Urothelium cell line (cell line): ENCODE results near the gene ZNF135.
A peak's percentile ranks its signal among the peaks of the same experiment; 100 is the strongest.

ENCODE experiments used
- DNase-seq: peaks from one replicate; pipeline ENCODE4 v3.0.0; 2011; ENCODE audit warnings: low spot score, mixed read lengths
- FAIRE-seq: peaks from 2 replicates; lab custom pipeline; 2011; peaks lifted over from hg19 to GRCh38; lab: Jason Lieb, UNC

ZNF135 gene

GRCh38 chr19:58059003-58059670 is at the start of gene ZNF135:
Gene ZNF135 (plus strand): TSS chr19:58059282. CDS start chr19:58060003, 721 bp downstream.
- peak; percentile 95 for DNase-seq
- FAIRE-seq = peak; percentile 53

DNA sequence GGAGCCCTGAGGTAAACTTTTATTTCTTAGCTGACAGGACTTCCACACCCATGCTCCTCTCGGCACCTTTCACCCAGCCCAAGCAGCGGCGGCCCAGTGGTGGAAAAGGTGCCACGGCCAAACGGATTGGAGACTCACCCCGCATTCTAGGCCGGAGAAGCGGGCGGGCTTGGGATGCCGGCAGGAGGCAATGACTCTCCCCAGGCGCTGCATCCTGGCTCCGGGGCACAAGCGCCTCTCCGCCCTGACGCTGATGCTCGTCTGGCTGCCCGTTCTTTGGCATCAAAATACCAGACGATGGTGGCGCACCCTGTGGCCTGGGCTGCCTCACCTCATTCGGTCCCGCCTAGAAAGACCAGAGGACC is 49.8 kb upstream of the ZNF135 start:
- no peak for FAIRE-seq
- no peak for DNase-seq

- peak; percentile 93 for DNase-seq
- peak; percentile 92 for FAIRE-seq
These were observed 49.3 kb upstream of the ZNF135 start for GRCh38 chr19:58009666-58010301.

- no peak for DNase-seq
- FAIRE-seq = no peak
These were observed 48.6 kb upstream of the ZNF135 start for GRCh38 chr19:58010507-58010906.

DNA sequence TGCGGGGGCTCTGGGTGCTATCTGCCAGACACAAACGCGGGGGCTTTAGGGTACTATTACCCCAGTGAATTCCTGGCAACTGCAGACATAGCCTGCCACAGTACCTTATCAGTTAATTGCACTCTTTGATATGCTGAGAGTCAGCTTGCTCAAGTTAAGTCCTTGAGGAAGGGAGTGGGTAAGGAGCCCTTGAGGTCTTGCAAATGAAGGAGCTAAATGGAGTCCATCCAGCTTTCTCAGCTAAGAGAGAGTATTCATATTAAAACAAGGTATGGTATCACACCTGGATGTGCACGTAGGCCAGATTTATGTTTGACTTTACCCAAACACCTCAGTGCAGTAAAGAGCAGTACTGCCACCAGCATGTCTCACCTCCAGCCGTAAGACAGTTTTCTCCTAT is 44.9 kb upstream of the ZNF135 start:
- FAIRE-seq = no peak
- no peak for DNase-seq

DNA sequence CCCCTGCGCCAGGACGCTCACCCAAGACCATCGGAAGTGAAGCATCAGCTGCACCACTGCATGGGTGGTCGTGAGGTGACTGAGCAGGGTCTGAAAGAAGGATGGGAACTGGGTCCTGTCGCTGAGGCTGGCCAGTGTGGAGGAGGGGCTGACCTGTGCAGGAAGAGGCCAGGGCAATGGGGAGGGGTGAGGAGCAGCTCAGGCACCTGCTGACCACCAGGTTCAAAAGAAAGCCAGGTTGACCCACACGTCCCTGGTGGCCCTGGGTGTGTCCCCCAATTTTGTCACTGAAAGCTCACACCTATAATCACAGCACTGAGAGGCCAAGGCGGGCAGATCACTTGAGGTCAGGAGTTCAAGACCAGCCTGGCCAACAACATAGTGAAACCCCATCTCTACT is 39.0 kb upstream of the ZNF135 start:
- FAIRE-seq = no peak

DNA sequence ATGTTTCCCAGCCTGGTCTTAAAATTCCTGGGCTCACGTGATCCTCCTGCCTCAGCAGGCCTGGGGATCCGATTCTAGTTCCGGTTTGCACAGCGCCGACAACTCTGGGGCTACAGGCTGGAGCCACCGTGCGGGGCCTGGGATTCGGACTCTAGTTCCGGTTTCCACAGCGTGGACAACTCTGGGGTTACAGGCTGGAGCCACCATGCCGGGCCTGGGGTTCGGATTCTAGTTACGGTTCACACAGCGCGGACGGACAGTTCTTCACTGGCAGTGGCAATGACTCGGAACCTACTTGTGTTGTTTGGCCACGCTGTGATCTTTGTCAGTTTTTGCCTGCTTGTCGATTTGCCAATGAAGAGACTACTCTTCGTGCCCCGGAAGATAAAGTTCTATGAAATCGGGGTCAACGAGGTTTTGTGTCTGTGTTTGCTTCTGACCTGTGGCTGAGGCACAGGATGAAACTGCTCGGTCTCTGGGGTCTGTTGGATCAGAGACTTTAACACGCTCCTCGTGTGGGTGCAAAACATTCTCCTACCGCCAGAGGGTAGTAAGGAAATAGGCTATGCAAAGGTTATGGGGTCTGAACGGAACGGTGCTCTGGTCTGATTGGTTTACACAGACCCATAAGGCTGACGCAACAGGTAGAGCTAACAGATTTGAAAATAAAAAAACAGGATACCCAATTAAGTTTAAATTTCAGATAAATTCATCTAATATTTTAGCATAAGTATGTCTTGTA is 37.4 kb upstream of the ZNF135 start:
- FAIRE-seq (no peak), DNase-seq (peak; percentile 29)

More for the DNA sequence above, 39.0 kb upstream of the ZNF135 start:
- no peak for DNase-seq

DNA sequence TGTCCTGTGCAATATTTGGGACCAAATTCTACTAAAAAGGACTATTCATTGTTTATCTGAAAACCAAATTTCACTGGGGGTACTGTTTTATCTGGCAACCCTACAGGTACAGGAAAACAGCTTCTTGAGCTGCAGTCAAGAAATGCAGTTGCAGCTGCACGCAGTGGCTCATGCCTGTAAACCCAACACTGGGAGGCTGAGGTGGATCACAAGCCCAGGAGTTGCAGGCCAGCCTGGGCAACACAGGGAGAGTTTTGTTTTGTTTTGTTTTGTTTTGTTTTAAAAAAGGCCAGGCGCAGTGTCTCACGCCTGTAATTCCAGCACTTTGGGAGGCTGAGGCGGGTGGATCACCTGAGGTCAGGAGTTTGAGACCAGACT is 36.8 kb upstream of the ZNF135 start:
- FAIRE-seq = no peak

DNA sequence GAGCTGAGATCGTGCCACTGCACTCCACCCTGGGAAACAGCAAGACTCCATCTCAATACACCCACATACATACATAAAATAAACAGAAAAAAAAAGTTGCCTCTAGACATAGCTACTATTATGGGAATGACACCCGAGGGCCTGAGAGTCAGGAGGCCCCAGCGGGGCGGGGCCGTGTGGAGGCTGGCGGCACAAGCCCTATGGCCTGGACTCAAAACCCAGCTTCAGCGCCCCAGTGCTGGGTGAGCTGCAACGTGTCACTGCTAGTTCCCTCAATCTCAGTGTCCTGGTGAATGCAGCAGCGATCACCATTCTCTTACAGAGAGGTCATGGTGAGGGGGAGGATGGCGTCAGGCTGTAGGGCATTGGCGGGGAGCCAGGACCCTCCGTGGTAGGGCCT is 34.4 kb upstream of the ZNF135 start:
- FAIRE-seq (no peak), DNase-seq (no peak)

More for the DNA sequence above, 36.8 kb upstream of the ZNF135 start:
- no peak for DNase-seq

- no peak for FAIRE-seq
- DNase-seq = peak; percentile 78
These were observed 25.2 kb upstream of the ZNF135 start, which contains the start of gene ZSCAN1 for GRCh38 chr19:58033741-58034476. Gene ZSCAN1 (plus strand): TSS chr19:58034025. CDS start chr19:58037837, 3,812 bp downstream.

- DNase-seq (no peak), FAIRE-seq (no peak)
These were observed 24.6 kb upstream of the ZNF135 start for GRCh38 chr19:58034477-58034793.

DNA sequence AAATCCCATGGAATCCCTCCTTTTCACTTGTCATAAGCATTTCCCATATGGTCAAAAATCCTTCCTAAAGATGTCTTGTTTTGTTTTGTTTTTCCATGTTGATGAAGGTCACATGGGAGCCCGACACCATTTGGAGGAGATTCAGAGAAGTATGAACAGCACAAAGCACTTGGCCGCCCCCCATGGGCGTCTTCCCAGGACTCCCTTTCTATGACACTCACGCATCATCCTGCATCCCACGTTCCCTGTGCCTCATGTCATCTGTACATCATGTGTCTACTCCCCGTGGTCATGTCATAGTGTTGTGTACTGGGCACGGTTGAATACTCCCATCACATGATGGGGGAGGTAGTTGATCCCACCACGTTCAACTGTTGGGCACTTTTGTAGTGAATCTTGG is 23.2 kb upstream of the ZNF135 start:
- FAIRE-seq (no peak), DNase-seq (no peak)

DNA sequence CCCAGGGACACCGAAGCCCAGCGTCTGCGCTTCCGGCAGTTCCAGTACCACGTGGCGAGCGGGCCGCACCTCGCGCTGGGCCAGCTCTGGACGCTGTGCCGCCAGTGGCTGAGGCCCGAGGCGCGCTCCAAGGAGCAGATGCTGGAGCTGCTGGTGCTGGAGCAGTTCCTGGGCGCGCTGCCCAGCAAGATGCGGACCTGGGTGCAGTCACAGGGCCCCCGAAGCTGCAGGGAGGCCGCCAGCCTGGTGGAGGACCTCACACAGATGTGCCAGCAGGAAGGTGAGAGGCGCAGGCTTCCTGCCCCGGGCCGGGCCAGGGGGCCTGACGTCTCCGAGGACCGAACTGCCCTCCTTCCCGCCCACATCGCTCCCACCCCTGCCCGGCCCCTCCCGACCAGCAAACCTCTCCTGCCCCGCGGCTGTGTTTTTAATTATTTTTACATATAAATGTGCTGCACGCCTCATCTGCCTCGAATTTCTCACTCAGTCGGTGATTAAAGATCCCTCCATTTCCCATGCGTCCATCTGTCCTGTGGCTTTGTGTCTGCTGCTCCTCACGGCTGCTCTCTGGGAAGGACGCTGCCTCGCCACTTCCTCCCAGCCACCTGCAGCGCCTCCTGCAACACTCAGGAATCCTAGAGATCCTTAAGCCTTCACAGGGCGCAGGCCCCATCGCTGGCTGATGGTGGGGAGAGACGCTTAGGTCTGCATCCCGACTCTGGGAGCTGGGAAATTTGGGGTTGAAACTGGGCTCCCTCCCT is 21.0 kb upstream of the ZNF135 start:
- DNase-seq = no peak
- FAIRE-seq = no peak

DNA sequence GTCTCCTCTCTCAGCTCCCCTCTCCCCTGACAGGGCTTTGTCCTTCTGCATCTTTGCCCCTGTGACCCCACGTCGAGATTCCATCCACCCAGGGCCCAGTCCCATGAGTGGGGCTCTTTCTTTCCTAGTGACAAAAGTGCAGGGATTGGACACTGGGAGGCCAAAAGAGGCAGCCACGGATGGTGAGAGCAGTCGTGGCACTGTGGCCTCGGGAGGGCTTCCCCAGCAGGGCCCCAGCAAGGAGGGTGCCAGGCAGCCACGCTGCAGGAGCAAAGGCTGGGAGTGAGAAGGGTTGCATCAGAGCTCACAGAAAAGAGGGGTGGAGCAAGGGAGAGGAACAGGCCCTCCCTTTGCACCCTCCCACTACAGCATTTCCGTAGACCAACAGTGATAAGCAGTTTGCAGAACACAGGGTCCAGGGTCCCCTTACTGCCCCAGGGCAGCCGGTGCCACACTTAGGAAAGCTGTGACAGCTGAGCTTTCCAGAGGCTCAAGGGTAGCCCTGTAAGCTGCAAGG is 20.3 kb upstream of the ZNF135 start:
- DNase-seq (no peak), FAIRE-seq (no peak)

DNA sequence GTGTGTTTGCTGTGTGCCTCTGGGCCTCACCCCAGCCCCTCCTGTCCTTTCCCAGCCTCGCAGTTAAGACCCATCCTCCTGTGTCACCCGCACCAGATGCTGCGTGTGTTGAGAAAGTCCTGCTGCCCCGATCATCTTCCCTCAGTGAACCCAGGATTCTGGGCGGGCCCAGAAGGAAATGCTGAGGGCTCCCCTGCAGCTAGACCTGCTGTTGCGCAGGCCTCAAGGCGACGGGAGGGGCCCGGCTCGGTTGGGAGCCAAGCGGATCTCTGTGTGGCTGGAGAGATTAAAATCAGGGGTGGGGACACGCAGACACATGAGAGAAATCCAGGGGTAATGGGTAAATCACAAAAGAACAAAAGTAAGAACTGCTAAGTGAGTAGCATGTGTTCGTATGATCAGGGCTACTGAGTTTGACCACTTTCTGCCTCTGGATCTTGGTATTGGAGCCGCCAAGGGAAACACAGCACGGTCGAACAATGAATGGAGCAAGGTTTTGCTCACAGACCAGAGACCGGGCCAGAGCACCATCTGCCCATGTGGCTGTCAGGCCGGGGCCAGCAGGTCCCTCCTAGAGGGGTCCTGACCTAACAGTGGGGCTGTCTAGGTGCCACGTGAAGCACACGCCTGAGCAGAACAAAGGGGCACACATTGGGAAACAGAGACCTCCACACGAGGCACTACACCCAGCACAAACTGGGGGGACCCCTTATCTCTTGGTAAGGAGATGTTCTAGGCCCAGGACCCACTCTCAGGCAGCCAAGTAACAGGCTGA is 18.1 kb upstream of the ZNF135 start:
- DNase-seq = no peak
- no peak for FAIRE-seq

DNA sequence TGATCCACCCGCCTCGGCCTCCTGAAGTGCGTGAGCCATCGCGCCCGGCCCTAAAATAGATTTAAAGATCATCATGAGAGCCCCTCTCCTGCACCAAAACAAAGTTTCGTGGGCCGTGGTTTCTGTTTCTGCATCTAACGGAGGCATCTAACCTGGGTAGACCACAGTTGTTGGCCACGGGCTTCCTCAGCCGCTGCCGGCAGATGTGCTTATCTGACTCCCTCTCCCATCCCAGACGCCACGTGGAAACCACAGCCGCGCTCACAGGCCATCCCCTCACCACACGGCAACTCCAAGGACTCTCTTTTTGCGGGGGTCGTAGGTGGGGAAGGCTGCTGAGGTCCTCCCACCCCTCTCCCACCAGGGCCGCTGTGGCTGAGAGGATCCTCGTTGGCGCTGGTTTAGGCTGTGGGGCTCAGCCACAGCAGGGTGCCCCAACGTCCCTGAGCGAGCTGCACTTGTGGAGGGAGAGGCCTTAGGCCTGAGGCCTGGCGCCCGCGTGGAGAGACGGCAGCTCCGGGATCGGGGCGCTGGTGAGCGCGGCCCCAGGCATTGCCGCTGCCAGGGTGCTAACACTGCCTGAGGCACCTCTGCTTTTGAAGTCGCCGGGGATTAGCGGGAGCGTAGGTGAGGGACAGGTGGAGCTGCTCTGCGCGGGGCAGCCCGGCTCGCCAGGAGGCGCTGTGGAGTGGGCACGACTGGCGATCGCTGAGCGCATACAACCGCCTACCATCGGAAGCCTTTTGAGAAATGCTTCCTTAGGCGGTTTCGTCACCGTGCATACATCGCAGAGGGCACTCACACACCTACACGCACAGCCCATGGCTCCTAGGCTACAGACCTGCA is 16.4 kb upstream of the ZNF135 start:
- DNase-seq (no peak), FAIRE-seq (no peak)

DNA sequence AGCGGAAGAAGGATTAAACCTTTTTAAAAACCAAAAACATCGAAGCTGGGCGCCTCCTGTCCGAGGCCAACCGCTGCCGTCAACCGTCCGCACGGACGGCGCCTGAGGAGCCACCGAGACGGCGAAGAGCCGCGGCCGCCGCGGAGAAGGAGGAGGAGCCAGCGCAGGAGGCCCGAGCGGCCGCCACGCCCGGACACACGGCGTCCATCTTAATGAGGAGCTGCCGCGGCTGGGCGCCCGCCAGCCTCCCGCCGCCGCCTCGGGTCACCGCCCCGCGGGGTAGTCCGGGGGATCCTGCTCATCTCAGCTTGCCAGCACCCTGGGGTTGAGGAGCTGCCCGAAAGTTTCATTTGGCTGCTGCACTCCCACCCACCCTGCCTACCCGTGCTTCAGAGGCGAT is 14.7 kb upstream of the ZNF135 start:
- DNase-seq (no peak), FAIRE-seq (no peak)

GRCh38 chr19:58044886-58045285 is 14.2 kb upstream of the ZNF135 start:
- no peak for FAIRE-seq
- DNase-seq = no peak
